ENCODE results near the gene CLEC16A.
"Not testable (repeated sequence)": the region's sequence is repeated elsewhere in the genome, so short reads cannot be mapped to it uniquely, and the experiment has no call there.

- TF ChIP-seq CTCF (IDR thresholded peaks at IDR 0.05; ENCODE audit: insufficient read depth, low read length); SPI1 (IDR thresholded peaks at IDR 0.05; ENCODE audit: borderline replicate concordance, low read depth); POLR2AphosphoS5 (IDR thresholded peaks at IDR 0.05; ENCODE audit: low read depth); GABPA (IDR thresholded peaks at IDR 0.05; ENCODE audit: low read depth): not testable (repeated sequence)
Measured at GRCh38 chr16:10925285-10925684, 19.1 kb upstream of the CLEC16A start.

Measured in HL-60 (cell line).